A549 treated with RU486 at 1 μM for 4 hours (cell line): ENCODE data around the gene CHRNG. TPM values are rescaled to one million over a fixed set of nuclear protein-coding genes. Genes with fewer than 3 reads are reported as not detected.

Source experiments
- total RNA-seq: library from RNA; stranded (reverse); fragments of 200-300 nt; extraction: Qiagen RNA extraction; gene quantifications from 5 replicates; pipeline ENCODE4 v1.2.3, GENCODE V29; 2022; ENCODE audit warnings: low read depth

The CHRNG gene
- not detected in 5 replicates for total RNA-seq

GRCh38 chr2:232539298-232540231, at the start of gene CHRNG:
Gene CHRNG (plus strand): TSS chr2:232539692. CDS start chr2:232539748, 56 bp downstream.

GRCh38 chr2:232519581-232520438, 19.7 kb upstream of the CHRNG start, which contains the start of gene PRSS56:
Gene PRSS56 (plus strand): TSS chr2:232520388. CDS start chr2:232520599, 211 bp downstream.

GRCh38 chr2:232525791-232526371, 13.6 kb upstream of the CHRNG start, which contains the start of gene CHRND:
Gene CHRND (plus strand): TSS chr2:232526160. CDS start chr2:232526216, 56 bp downstream.

GRCh38 chr2:232550354-232551249, 11.1 kb downstream of the CHRNG start, which contains the start of the genes EIF4E2 and TIGD1:
Gene EIF4E2 (plus strand): TSS chr2:232550689. CDS start chr2:232550725, 36 bp downstream.
Gene TIGD1 (minus strand): TSS chr2:232550557. CDS start chr2:232549882, 675 bp downstream.

Other genes starting within 250 kb of the CHRNG start
- gene ALPP, start 160.9 kb upstream of the CHRNG start, total RNA-seq: 0.42 to 0.58 TPM (median 0.47 TPM) in 5 replicates
- 0.08 to 0.30 TPM (median 0.14 TPM) in 5 replicates for gene ALPG, start 132.8 kb upstream of the CHRNG start, total RNA-seq
- gene ALPI, start 83.5 kb upstream of the CHRNG start, total RNA-seq: not detected in 5 replicates
- 0.19 to 0.74 TPM (median 0.23 TPM) in 5 replicates for gene ECEL1, start 51.9 kb upstream of the CHRNG start, total RNA-seq
- gene PRSS56, start 19.3 kb upstream of the CHRNG start, total RNA-seq: 0.14 to 0.27 TPM (median 0.22 TPM) in 4 of 5 replicates, not detected in the other
- gene CHRND, start 13.5 kb upstream of the CHRNG start, total RNA-seq: not detected in 5 replicates
- gene TIGD1, start 10.9 kb downstream of the CHRNG start, total RNA-seq: 4.0 to 5.3 TPM (median 5.0 TPM) in 5 replicates
- 86.0 to 227 TPM (median 99.0 TPM) in 5 replicates for gene EIF4E2, start 11.0 kb downstream of the CHRNG start, total RNA-seq
- 1.8 to 2.4 TPM (median 1.9 TPM) in 5 replicates for gene EFHD1, start 93.9 kb downstream of the CHRNG start, total RNA-seq
- 20.0 to 31.2 TPM (median 27.2 TPM) in 5 replicates for gene GIGYF2, start 157.6 kb downstream of the CHRNG start, total RNA-seq
- not detected in 5 replicates for gene KCNJ13, start 236.9 kb downstream of the CHRNG start, total RNA-seq